NCI-H345 treated with DMSO at 0.1 percent for 48 hours (cell line): ENCODE data around the gene CADM2.
"Not testable (repeated sequence)": the region's sequence is repeated elsewhere in the genome, so short reads cannot be mapped to it uniquely, and the experiment has no call there.

Experiments
- DNase-seq: peaks from one replicate; lab custom pipeline; 2025; ENCODE audit not compliant: unreplicated experiment; lab: John Stamatoyannopoulos, UW

Gene CADM2

DNA sequence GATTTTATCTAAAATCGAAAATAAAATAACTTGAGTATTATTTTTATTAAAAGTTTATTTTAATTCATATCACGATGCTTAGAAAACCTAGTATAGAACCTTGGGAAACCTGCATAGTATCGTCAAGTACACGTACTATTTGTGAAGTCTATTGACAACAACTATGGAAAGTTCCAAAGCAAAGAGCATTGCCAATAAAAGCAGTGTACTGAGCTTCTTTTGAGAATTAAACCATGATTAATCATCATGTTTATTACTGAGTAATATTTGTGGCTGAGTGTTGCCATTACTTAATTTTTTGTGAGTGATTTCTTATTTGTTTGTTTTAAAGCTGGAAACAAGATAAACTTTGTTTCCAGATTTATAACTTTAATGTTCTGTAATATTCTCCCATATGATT is 674.1 kb downstream of the CADM2 start:
- no peak for DNase-seq

DNA sequence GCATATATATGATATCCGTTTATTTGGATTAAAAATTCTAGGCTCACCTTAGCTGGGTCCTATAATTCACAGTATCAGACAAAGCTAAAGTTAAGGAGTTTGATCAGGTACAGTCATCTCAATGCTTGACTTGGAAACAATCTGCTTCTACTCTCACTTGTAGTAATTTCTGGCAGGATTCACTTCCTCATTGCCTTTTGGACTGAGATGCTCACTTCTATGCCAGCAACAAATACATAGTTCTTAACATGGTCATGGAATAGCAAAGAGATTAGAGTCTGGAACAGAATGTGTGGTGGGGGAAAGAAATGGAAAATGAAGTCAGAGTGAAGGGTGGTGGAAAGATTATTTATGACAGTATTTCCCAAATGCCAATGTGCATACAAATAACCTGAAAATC is 693.6 kb downstream of the CADM2 start:
- no peak for DNase-seq

DNA sequence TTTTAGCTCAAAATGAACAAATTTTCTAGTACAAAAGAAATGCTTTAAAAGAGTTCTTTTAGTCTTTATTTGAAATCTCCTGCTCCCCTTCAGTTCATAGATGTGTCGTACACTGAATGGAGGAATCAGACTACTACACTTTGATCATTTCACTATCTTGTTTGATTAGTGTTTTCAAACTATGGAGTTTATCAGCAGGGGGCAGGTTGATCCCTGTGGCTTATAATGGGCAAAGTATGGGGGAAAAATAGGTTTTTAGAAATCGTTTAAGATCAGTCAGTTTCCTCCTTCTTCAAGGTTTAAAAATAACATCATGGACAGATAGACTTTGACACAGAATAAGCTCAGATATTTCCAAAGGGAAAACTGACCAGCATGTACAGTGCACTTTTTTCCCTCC is 701.7 kb downstream of the CADM2 start:
- DNase-seq = no peak

GRCh38 chr3:85662462-85662861 is 703.7 kb downstream of the CADM2 start:
- DNase-seq = no peak

- DNase-seq = no peak
Observed at GRCh38 chr3:85667744-85668143, 709.0 kb downstream of the CADM2 start.

DNA sequence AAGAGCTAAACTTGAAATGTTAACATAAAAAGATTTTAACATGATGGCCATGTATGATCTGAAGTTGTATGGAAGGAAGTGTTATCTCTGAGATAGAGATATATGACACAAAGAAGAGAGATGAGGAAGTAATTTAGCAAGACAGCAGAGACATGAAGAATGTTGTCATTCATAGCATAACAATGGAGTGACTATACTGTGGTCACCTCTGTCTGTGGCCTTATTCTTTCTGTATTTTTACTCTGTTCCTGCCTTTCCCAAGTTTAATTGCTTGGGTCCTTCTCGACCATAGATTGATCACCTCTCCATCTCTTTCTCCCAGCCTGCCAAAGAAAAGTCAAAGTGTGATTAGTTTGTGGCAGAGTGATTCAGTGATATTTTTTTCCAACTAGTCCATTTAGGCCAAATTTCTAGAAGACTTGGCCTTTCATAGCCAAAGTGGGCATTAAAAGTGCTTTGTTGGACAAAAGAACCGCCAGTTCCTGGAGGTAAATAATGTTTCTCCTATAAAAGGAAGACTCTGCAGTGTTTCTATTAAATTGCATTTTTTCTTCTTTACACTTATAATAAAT is 711.9 kb downstream of the CADM2 start:
- DNase-seq = no peak

DNA sequence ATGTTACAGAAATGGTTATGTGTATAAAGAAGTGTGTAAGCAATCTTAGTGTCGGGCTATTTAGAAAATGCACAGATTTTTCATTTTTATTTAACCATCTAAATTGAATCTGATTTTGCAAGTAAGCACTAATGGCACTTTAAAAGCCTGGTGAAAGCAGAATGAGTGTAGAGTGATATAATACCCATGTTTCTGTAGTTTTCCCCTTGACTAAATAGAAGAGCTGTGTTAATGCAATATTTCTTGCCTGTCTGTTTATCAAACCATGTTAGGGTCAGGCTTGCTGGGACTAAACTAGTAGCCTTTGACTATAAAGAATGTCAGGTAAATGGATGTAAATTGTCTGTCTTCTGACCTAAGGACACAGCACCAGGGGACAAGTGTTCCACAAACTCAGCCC is 714.0 kb downstream of the CADM2 start:
- no peak for DNase-seq

DNA sequence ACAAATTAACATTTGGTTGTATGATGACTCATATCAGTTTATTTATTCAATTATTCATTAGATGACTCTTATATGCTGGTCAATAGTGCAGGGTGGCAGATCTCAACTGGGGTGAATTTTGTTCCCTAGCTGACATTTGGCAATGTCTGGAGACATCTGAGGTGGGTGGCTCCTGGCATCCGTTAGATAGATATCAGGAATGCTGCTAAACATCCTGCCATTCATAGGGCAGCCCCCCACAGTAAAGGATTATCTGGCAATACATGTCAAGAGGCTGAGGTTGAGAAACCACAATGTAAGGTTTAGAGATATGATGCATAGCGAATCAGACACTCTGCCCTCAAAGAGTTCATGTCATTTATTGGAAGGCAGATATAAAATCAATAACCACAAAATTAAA is 719.9 kb downstream of the CADM2 start:
- DNase-seq = no peak

GRCh38 chr3:85681906-85682305 is 723.1 kb downstream of the CADM2 start:
- DNase-seq = no peak

DNA sequence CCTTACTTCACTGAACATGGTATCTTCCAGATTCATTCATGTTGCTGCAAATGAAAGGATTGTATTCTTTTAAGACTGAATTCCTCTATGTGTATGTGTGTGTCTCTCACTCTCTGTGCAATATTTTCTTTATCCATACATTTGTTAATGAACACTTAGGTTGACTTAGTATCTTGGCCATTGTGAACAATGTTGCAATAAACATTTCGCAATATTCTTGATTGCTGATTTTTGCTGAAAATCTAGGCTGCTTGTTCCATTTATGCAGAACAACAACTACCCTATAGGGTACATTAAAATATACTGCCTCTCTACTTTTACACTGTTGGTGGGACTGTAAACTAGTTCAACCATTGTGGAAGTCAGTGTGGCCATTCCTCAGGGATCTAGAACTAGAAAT is 732.4 kb downstream of the CADM2 start:
- DNase-seq = no peak

DNA sequence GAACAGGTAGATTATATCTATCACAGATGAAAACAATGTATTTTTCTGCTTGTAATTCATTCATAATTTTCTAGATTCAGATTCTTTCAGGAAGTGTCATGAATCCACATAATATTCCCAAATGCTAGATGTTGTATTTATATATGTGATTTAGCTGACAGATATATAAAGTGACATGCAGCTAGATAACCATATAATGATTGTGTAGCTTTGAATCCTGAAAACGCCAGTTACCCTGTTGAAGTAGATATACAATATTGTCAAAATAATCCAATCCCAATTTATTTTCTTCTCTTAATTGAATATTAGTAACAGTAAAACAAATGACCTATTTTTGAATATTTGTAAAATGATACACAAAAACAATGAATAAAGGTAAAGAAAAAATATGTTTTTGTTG is 738.4 kb downstream of the CADM2 start:
- no peak for DNase-seq

GRCh38 chr3:85706130-85706529 is 747.3 kb downstream of the CADM2 start:
- no peak for DNase-seq

GRCh38 chr3:85708325-85708724 is 749.5 kb downstream of the CADM2 start:
- DNase-seq = not testable (repeated sequence)

GRCh38 chr3:85709346-85709892 is 750.6 kb downstream of the CADM2 start:
- no peak for DNase-seq

DNA sequence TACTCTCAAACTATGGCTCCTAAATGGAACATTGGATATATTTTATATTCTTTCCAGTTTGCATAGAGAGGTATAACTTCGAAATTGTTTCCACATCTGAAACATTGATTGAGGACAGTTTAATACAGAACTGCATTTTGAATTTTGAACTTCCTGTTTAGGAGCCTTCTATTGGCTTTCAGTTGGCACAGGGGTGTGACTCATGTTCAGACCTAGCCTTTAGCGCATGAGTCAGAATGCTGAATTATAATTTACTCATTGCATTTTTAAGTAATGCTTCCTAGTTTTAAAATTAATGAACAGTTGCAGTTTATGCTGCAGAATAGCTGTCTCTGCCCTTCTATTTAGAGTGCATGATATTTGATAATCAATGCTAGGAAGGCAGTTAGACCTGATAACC is 751.7 kb downstream of the CADM2 start:
- DNase-seq = no peak

- no peak for DNase-seq
Observed at GRCh38 chr3:85721409-85722145, 762.8 kb downstream of the CADM2 start.

GRCh38 chr3:85725809-85726208 is 767.0 kb downstream of the CADM2 start:
- DNase-seq = no peak

- no peak for DNase-seq
Observed at GRCh38 chr3:85726241-85726640, 767.5 kb downstream of the CADM2 start.

DNA sequence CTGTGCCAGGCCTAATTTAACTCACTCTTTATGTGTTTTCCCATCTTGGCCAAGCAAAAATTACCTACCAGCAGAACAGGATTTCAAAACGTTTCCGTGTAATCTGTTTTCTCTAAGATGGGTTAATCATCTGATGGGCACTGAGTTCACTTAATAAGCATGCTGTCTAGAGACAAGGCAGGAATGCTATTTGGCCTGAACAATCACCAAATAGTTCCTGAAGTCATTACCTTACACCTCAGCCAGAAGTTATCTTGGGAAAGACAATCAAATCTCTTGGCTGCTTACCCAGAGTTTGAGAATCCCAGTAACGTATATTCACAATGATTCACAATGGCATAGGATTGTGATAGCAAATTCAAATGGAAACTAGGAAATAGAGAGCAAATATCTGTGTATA is 779.1 kb downstream of the CADM2 start:
- DNase-seq = no peak

GRCh38 chr3:85740561-85740960 is 781.8 kb downstream of the CADM2 start:
- no peak for DNase-seq

- no peak for DNase-seq
Observed at GRCh38 chr3:85758442-85758841, 799.7 kb downstream of the CADM2 start.

DNA sequence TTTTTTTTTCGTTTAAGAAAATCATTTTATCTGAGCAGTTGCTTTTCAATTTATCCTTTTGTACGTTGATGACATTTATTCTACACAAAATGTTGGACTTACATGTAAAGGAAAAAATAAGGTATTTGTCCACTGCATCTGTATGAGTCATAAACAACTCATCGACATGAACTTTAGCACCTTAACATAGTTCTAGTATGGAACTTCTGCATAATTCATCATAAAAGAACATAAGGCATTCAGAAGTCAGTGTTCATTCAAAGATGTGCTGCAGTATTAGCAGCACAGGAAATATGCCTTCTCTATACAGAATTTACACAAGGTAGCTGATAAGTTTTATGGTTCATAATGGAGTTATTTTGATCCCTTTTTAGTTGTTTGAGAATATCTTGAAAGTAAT is 801.6 kb downstream of the CADM2 start:
- no peak for DNase-seq

GRCh38 chr3:85780806-85781205 is 822.0 kb downstream of the CADM2 start:
- DNase-seq = no peak
